ENCODE data around the gene BOD1.
"Not testable (repeated sequence)": the region's sequence is repeated elsewhere in the genome, so short reads cannot be mapped to it uniquely, and the experiment has no call there.

BOD1 gene

DNA sequence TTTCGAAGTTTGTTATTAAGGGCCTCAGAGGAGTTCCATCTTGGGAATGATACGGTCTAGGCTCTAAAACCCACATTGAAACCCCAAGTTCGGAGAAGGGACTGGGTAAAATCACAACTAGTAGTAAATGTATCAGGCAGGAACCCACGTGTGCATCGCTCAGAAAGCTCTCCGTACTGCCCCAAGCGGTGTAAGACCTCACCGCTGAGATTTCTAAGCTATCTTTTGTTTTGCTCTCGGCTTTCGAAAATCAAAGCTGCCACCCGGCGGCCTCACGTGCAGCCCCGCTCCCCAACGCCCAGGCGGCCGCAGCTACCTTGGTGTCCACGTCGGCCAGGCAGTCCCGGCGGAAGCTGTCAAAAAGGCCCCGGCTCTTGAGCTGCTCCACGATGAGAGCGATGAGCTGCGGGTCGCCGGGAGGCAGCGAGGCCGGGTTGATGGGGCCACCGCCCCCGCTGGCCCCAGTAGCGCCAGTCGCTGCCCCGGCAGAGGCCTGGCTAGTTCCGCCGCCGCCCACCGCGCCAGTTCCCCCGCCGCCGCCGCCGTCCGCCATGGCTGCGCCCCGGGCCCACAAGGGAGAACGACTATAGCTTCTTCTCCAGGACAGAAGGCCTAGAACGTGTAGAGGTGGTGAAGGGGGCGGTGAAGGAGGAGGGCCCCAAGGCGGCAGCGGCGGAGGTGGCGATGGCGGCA lies 420 bp downstream of the BOD1 start:
- peak; percentile 61 for DNase-seq

DNA sequence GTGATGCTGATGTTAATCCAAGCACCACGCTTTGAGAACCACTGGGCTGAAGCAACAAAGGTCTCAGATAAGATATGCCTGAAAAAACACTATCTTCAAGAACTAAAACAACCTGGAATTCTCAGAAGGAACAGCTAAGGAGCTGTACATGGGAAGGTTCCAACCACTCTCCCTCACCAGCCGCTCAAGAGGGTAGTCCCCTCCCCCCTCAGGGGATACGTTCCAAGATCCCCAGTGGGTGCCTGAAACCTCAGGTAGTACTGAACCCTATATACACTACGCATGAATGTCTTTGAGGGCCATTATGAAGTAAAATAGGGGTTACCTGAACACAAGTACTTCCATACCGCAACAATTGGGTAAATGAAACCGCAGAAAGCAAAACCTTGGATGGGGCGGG lies 1.9 kb downstream of the BOD1 start:
- DNase-seq = no peak

DNA sequence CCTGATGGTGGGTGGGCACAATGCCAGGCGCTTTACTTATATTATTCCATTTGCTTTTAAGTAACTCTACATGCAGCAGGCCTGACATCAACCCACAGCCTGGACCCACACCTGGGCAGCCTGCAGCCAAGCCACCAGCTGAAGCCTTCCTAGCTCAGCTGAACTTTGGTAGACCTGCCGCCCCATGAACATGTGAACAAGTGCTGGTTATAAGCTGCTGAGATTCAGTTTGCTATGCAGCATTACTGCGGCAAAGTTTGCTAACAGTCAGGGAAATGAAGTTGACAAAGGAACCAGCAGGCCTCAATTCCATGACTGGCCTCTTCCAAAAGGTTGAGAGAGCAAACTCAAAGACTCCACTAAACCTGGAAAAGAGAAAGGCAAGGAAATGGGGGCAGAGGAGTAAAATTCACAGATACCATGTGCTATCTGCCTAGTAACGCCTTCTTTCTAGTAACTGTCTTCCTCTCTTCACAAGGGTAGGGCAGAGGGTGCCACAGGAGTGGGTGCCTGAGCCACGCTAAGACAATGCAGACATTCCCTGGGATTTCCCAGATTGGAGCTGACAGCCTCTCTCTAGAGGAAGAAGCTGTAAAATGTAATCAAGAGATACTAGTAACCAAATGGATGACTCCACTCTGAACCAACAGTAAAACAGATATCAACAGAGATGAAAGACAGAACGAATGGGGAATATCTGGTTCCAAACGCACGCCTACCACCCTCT lies 2.9 kb downstream of the BOD1 start:
- DNase-seq = no peak

DNA sequence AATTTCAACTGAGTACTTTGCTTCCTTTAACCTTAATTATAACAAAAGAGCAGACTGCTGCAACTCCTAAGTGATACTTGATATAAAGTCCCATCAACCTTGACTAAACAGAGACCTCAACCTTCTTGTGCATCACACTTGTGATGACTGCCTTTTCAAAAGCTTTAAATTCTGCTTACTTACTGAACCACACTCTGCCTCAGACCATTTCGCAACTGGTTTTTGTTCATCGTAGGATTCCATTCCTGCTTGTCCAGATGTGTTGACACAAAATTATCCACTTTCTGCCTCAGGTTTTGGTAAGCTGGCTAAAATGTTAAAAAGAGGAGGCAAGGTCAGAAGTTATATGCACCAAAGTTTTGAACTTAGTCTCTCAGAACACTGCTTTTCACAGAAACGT lies 3.5 kb downstream of the BOD1 start:
- no peak for DNase-seq

DNA sequence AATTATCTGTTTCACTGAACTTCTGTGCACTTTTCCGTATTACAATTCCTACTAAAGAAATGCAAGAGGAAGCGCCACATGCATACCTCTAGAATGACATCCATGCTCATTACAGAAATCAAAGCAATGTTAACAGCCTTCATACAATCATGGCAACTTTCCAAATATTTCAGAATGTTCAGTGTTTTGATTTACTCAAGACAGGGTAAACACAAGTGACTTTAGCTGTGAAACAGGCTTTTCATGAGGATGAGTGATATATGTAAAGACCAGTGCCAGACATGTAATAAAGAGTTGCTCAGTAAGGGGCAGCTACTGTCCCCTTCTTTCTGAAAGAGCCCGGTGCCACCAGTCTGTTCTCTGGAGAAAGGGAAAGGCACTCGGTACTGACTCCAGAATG lies 4.7 kb downstream of the BOD1 start:
- no peak for DNase-seq

DNA sequence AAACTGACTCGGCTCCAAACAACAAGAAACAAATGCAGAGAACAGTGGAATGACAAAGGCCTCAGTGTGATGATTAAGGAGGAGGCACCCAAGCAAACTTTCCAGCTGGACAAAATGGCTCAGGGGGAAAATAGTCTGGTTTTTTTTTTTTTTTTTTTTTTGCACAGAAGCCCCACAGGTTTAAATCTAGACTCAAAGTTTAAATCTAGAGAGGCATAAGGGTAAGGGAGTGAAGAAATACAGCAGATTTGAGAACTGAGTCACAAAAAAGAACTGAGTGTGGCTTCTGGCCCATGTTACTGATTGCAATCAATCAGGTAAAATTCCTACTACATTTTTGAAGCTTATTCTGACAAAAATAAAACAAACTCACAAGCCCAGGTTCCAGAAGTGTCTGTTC lies 12.3 kb downstream of the BOD1 start:
- no peak for DNase-seq

DNA sequence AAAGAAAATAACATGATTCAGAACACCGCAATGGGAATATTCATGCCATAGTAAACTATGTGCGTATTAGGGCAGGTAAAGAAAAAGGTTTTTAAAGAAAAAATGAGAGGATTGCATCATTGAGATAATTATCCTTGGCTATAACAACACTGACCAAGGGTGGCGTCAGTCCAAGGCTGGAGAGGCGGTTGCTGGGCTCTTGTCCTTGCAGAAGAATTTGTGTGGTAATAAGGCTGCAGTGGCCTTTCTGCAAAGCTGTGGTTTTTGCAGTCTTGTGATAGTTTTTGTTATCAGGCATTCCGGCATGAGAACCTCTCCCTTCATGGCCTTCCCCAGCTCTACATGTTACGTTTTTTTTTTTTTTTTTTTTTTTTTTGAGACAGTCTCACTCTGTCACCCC lies 14.0 kb downstream of the BOD1 start:
- DNase-seq = no peak

DNA sequence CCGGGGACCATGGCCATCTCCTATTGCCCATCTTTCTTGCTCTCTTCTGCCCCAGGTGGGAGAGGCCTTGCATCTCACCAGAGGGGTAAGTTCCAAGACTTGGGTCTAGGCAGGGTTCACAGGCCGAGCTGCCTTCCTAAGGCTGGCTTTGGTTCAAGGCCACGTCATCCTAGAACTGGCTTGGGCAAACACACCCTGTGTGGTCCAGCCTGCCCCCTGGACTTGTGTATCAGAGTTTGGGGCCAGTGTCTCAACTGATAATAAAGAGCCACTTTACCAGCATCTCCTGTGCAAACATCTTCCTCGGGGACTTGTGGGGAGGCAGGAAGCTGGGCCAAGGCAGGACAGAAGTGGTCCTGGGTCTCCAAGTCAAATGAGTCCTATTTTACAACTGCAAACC lies 17.8 kb downstream of the BOD1 start:
- DNase-seq = no peak

DNA sequence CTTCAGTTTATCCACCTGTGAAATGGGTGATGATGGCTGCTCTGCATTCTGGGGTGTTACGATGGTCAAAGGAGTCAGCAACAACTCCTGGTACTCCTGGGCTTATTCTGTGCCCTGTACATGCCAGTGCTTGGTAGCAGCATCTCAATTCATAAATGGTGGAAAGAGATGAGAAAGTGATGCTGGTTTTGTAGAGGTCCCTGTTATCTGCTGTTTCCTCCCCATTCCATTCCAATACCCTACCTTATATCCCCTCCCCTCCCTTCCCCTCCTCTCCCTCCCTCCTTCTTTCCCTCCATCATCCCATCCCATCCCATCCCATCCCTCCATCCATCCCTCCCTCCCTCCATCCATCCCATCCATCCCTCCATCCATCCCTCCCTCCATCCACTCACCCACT lies 19.1 kb downstream of the BOD1 start:
- DNase-seq = no peak

DNA sequence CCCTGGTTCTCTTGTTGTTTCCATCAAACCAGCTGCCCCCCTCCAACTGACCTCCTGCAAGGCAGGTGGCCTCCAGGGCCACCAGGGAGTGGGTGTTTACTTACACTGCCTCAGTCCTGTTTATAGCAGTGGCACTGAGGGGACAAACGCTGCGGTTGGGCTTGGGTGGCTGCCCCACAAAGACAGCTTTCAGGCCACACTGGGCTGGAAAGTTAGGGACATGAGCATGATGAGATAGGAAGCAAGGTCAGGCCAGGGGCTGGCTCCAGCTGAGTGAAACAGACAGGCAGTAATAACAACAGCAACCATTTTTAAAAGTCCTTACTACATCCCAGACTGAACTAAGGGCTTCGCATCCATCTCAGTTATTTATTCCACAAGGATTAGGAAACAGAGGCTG lies 20.6 kb downstream of the BOD1 start:
- no peak for DNase-seq

DNA sequence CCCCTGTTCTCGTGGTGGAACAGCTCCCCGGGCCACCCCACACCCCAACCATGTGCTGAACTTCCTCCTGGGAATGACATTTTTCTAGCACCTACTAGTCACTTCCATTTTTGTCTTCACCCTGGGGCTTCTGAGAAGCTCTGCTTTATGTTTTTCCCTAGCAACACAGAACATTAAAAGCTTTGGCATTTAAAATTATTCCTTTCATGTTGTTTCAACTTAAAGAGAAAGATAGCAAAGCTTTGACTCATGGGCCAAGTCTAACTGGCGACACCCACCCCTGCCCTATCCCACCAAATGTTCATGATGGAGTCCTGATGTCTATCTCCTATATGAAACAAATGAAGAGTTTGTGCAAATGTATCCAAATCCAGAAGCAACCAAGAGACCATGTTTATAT lies 22.4 kb downstream of the BOD1 start:
- no peak for DNase-seq

DNA sequence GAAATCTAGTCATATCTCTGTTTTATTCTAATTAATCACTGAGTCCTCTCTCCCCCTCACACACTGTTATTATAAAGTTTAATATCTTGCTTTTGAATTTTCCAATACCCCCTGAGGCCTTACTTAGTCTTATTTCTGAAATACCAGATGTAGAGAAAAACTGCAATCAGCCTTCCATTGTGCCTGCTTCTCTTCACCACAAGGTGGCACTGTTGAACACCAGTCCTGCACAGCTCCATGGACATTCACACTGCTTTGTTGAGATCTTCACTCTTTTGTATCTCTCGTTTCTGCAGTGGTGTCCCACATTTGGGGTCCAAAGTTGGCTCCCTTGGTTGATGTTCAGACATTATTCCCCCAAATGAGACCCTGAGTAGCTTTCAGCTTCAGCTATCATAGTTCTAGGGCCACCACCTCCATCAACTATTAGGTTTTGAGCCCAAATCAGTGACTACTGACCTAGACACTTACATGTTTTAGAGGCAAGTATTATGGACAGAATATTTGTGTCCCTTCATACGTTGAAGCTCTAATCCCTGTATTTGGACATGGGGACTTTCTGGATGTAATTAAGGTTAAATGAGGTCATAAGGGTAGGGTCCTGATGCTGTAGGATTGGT lies 24.3 kb downstream of the BOD1 start:
- no peak for DNase-seq

DNA sequence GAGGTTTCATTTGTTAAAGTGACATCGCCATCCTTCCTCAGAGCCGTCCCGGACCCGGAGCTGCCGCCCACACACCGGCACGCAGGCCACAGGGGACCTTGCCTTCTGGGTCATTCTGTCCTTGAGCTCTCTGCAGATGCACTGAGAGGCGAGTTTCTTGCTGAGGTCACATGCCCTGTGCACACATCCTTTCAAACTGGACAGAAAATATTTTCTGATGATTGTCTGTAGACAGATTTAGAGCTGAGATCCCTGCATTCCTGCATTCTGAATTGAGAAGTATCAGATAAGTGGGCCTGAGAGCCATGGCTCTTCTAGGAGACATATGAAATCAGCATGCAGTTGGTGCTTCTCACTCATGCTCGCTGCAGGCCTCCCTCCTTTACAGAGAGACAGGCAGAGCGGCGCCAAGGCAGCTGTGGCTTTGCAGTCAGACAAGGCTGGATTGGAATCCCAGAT lies 25.4 kb downstream of the BOD1 start:
- DNase-seq = no peak

DNA sequence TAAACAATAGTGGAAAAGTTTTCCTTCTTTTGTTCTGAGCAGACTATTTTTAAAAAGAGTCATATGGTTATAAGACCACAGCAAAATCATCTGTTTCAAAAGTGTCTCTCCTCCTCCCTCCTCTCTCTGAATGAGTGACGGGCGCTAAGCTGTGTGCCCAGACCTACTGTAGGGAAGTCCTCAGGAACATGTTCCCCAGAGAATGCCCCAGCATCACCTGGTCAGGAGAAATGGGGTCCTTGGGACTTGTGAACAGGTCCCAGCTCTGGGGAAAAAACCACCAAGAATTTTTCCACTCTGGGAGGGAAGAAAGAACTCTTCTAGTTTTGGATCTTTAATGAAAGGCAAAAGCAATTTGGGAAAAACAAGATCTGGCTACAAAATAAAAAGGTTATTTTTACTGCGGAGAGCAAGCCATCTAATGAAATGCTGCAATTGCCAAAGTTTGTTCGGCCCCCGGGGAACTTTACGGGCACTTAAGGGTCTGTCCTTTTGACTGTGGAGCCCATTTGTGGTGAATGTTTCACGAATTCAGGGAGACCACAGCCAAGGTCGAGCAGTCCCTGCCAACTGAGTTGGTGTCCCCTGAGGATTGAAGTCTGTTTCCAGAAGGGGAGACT lies 25.9 kb downstream of the BOD1 start:
- DNase-seq = no peak

DNA sequence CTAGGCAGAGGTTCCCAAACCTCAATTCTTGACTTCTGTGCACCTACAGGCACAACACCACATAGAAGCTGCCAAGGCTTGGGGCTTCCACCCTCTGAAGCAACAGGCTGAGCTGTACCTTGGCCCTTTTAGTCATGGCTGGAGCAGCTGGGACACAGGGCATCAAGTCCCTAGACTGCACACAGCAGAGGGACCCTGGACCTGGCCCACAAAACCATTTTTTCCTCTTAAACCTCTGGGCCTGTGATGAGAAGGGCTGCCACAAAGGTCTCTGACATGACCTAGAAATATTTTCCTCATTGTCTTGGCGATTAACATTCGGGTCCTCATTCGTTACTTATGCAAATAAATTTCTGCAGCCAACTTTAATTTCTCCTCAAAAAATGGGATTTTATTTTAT lies 30.3 kb downstream of the BOD1 start:
- DNase-seq = not testable (repeated sequence)

DNA sequence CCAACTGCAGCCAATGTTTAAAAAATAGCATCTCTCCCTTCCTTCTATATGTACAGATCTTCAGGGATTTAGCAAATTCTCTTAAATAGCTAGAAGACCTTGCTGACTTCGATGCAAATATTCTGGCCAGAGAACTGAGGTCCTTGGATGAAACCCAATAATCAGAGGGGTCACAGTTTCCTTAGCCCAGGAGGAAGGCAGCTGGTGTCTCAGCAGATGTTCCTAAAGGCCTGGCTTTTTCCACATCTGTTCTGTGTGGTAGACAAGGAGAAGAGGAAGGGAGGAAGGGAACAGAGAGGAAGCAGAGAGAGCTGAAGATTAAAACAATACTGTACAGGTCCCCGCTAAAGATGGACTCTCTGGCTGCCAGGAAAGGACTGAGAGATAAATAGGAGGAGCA lies 33.1 kb downstream of the BOD1 start:
- DNase-seq = no peak

DNA sequence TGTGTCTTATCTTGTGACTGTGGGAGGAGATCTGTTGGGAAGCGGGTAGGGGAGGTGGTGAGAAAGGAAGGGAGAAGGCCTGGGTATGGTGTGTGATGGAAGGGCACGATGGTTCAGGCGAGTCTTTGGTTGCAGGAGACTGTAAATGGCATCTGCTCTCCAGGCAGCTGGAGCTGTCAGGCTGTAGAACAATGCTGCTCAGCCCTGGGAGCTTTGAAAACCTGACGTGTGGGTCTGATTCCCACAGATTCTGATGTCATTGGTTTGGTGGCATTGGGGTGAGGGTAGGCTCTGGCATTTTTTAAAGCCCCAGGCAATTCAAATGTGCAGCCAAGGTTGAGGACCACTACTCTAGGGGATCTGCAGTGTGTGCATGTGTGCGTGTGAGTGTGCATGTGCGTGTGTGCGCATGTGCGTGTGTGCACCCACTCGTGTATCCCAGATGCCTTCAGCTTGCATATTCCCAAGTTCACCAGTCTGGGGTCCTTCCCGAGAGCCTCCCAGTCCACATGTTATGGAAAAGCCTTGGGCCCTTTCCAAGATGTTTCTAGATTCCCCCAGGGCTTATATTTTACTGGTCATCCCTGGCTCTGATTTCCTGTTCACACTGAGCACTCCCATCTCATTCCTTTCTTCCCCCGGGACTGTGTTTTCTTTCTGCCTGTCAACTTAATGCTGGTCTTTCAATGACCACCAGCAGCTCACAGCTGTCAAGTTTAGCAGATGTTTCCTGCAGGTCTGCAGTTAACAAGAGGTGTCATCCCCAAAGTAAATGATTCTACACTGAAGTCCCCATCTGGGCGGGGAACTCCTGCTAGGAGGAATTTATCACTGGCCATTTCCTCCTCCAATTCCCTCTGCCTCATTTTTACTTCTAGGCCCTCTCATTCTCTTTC lies 34.0 kb downstream of the BOD1 start:
- no peak for DNase-seq

DNA sequence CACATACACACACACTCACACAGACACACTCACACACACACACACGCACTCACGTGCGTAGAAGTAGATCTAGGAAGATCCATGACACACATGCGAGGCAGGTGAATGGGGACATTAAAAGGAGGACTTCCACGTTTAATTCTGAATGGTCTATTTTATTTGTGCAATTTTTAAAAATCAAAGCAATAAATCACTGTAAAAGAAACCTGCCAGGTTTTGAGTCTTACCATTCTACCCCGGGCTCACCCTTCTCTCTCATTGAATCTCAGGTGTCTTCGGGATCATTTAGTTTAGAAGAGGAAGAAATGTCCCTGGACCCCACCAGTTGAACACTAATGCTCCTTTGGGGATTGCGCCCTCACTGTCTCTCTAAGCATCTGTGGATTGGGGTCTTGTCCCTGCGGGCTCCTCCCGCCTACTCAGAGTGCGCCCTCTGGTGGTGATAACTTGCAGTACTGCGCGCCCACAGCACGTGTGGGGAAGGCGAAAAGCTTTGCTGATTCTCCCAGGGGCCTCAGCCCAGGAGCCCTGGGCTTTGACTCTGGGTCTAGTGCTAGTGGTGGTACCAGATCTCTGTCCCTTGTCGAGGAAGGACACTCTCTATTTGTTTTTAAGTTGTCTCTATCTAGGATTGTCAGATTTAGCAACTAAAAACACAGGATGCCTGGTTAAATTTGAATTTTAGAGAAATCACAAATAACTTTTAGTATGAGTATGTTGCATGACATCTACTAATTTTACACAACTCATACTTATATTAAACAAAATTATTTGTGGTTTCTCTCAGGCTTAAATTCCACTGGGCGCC lies 34.8 kb downstream of the BOD1 start:
- DNase-seq = peak; percentile 16

DNA sequence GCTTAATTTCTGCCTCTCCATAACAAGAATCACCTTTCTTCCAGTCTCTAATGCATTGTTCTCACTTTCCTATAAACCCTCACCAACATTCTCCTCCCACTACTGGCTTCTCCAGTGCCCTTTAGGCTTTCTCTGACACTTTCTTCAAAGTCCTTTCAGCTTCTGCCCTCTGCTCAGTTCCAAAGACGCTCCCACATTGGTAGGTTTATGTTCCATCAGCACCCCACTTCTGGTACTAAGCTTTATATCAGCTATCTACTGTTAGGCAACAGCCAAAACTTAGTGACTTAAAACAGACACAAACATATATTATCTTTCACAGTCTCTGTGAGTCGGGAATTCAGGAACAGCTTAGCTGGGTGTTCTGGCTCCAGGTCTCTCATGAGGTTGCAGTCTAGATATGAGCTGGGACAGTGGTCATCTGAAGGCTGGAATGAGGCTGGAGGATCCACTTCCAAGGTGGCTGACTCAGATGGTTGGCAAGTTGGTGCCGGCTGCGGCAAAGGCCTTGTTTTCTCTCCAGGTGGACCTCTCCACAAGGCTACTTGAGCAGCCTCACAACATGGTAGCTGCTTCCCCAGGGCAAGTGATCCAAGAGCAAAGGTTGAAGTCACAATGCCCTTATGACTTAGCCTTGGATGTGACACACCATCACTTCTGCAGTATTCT lies 37.4 kb downstream of the BOD1 start:
- DNase-seq = no peak

DNA sequence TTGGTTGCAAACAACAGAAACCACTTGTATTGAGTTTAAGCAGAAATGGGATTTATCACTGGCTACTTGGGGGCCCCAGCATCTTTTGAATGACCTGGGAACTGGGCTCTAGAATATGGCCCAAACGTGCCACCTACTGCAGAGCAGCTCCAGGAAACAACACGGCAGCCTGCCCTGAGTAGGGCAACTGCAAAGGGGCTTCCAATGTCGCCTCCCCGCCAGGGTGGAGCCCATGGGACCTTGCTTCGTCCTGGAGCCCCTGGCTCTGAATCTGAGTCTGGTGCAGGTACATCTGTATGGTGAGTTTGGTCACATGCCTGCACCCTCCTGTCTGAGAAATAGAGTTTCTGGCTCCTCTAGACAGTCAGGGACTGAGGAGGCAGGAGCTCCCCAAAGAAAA lies 38.6 kb downstream of the BOD1 start:
- DNase-seq = no peak

DNA sequence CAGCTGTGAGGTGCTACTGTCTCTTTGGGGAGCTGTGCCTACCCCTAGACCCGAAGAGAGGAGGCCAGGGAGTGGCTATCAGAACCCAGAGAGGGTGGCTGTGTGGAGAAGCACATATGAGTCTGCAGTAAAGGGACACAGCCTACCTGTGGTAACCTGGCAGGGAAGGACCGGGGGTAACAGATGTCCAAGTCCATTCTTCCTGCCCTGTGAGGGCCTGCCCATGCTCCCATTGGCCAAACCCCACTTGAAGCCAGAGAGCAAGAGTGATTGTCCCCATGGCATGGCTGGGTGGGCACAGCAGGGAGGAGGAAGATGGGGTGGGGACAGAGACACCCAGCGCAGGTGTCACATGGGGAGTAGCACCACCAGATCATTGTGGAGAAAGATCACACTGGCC lies 39.3 kb downstream of the BOD1 start:
- no peak for DNase-seq
